Astrocyte of the spinal cord (primary cell): ENCODE data around the gene ADARB2.

Source experiments
- DNase-seq: peaks from one replicate; pipeline ENCODE4 v3.0.0; 2011; ENCODE audit warnings: low read depth, low spot score
- H3K4me3 ChIP-seq: 2 replicates; pipeline ENCODE4 v1.5.1; 2011; ENCODE audit warnings: low read depth, mild to moderate bottlenecking, low read length, moderate library complexity
- in situ Hi-C: cut with HindIII; loops from 2 replicates; pipeline ENCODE4 v1.10.0; 2017; ENCODE audit warnings: low sequenced_read_pairs
- TF ChIP-seq, protein P1 (sequence below): IDR thresholded peaks from 2 replicates; pipeline ENCODE4 v1.5.1; 2012; ENCODE audit warnings: low read depth, mild to moderate bottlenecking, low read length, inconsistent platforms

The ADARB2 gene

DNA sequence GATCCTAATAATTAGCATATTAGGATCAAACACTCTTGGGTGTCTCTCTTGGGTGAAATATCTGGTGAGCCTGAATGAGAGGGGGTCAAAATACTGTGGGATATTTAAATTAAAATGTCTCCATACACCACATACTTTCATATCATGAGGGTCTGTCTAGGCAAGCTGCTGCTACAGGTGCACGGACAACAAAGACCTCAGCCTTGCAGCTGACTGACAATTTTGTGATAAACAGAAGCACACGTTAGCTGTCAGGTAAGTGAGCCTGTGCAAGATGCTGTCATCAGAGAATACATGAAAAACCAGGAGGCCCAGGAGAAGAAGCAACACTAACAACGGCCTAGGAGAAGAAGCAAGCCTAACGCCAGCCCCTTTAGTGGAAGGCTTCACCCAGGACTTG, 247.5 kb downstream of the ADARB2 start:
- TF ChIP-seq, protein P1, sequence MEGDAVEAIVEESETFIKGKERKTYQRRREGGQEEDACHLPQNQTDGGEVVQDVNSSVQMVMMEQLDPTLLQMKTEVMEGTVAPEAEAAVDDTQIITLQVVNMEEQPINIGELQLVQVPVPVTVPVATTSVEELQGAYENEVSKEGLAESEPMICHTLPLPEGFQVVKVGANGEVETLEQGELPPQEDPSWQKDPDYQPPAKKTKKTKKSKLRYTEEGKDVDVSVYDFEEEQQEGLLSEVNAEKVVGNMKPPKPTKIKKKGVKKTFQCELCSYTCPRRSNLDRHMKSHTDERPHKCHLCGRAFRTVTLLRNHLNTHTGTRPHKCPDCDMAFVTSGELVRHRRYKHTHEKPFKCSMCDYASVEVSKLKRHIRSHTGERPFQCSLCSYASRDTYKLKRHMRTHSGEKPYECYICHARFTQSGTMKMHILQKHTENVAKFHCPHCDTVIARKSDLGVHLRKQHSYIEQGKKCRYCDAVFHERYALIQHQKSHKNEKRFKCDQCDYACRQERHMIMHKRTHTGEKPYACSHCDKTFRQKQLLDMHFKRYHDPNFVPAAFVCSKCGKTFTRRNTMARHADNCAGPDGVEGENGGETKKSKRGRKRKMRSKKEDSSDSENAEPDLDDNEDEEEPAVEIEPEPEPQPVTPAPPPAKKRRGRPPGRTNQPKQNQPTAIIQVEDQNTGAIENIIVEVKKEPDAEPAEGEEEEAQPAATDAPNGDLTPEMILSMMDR, result no peak

DNA sequence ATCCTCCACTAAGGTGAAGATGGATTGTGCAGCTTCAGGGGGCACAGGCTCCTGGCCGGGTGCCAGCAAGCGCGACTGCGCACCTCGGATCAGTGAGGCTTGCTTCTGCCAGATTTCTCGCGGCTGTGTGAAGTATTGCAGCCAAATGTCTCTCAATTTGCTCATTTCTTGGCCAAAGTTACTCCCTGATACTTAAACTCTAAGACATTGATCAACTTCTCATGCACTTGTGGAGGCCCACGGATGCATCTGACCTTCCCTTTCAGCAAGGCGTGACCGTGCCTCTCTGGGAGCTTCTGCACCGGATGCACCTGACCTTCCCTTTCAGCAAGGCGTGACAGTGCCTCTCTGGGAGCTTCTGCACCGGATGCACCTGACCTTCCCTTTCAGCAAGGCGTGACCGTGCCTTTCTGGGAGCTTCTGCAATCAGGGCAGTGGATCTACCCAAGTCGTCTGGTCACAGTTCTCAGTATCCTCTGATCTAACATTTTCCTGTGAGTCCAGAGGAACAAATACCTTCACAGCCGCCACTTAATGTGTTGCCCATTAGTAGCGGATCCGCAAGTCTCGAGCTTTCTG, 248.3 kb downstream of the ADARB2 start:
- in situ Hi-C loops, result no loop called here
- TF ChIP-seq, protein P1, result no peak

More for the DNA sequence above, 247.5 kb downstream of the ADARB2 start:
- in situ Hi-C loops, result no loop called here
- DNase-seq, result no peak
- H3K4me3 ChIP-seq, result no peak overlapping the region

DNA sequence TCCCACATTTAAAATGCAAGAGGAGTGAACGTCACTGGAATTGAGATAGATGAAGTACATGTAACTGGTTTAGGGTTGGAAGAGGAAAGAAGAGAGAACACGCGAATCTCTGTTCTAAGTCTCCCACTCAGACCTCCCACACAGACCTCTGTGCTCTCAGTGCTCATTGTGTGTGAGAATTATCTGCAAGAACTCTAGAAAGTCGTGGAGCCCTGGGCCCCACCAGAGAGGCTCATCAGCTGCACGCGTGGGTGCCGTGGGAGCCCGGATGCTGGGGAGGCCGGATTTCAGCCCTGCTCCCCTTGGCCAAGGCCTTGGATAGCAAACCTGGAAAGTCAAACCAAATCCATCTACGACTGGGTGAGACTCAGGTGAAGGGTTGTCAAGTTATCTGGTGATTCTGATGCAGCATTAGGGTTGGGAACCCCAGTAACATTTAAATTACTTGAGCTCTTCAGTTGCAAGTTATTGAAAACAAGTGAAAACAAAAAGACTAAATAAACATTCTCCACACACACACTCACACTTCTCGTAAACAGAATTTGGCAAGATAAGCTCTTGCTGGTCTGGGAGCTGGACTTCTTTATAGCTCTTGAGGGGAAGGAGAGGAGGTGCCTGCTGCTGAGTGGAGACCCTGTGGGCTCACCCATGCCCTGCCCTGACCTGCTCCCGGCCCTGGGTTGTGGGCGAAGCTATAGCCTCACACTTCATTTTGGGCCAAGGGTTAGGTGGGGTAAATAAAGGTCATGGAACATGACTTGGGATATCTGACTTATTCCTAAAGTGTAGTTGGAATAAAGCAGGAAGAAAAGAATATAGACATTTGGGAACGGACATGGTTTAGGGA, 250.3 kb downstream of the ADARB2 start:
- H3K4me3 ChIP-seq, result no peak overlapping the region
- in situ Hi-C loops, result no loop called here
- TF ChIP-seq, protein P1, result no peak
- DNase-seq, result no peak

More for the DNA sequence above, 248.3 kb downstream of the ADARB2 start:
- DNase-seq, result no peak
- H3K4me3 ChIP-seq, result no peak overlapping the region

DNA sequence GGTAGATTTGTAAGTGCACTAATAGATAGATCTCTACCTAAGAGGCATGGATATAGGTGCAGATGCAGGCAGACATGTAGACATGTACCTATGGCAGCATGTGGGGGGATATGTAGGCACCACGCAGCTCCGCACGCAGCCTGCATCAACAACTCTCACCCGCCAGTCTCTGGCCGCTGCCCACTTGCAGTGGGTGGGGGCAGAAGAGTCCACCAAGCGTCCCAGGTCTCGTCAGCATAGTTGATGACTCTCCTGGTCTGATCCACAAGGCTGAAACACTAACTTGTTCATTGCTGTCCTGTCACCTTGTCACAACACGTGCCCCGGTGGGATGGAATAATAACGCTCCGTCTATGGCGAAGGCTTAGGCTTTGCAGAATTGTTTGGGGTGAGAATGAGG, 252.0 kb downstream of the ADARB2 start:
- TF ChIP-seq, protein P1, result no peak
- H3K4me3 ChIP-seq, result no peak overlapping the region
- DNase-seq, result no peak
- in situ Hi-C loops, result no loop called here

DNA sequence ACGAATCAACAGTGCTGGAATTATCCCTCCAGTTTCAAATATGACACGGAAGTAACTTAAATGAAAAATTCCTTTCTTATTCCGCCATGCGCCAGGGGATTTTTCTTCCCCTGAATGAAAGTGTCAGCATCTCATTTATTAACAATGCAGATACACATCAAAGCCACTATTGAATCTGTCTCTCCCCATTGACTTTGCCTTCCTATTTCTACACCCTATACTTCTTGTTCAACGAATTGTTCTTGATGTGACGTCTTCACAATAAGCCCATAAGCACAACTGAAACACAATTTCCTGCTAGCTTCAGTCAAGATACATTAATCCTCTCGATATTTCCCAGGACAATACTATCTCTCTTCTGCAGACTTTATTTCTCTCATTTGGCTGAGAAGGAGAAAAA, 253.5 kb downstream of the ADARB2 start:
- no peak for DNase-seq
- in situ Hi-C loops, result no loop called here
- TF ChIP-seq, protein P1, result no peak

DNA sequence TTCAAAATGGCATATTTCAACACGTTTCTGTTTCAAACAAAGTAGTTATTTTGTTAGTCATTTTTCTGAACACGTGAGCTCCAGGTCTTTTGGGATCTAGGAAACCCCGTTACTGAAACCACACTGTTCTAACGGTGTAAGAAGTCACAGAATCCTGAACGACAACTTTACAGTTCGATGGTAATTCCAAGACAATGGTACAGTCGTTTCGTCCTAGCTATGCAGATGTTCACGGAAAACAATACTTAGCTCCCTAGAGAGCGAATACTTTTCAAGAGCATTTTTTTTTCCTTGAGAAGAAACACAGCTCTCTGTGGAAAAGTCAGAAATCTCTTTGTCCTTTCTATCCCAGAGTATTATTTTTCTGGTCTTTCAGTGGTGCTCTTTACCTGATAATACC, 254.1 kb downstream of the ADARB2 start:
- no peak for DNase-seq
- H3K4me3 ChIP-seq, result no peak overlapping the region
- in situ Hi-C loops, result no loop called here

More for the DNA sequence above, 253.5 kb downstream of the ADARB2 start:
- H3K4me3 ChIP-seq, result no peak overlapping the region

More for the DNA sequence above, 254.1 kb downstream of the ADARB2 start:
- TF ChIP-seq, protein P1, result no peak
